Activated T-helper 17 cell treated with anti-CD3 and anti-CD28 coated beads, Interleukin-2, amount 50 U/mL, for 72 hours (primary cell): ENCODE results near the gene PRRC2C. TPM values are rescaled to one million over a fixed set of nuclear protein-coding genes. Genes with fewer than 3 reads are reported as not detected.

Experiments
- ATAC-seq: fragments of 150-1000 bp; cut with Tn5 transposase; replicated peaks from 2 replicates; pipeline ENCODE4 v1.10.0; 2021; ENCODE audit warnings: mild to moderate bottlenecking, moderate library complexity
- H3K27ac Mint-ChIP-seq: one replicate; pipeline ENCODE4 v1.8.0; 2022; ENCODE audit warnings: mixed read lengths
- H3K27me3 Mint-ChIP-seq: one replicate; pipeline ENCODE4 v1.8.0; 2022; ENCODE audit warnings: mixed read lengths
- H3K36me3 Mint-ChIP-seq: one replicate; pipeline ENCODE4 v1.8.0; 2022; ENCODE audit warnings: low read depth, mild to moderate bottlenecking, mixed read lengths
- H3K4me1 Mint-ChIP-seq: one replicate; pipeline ENCODE4 v1.8.0; 2022; ENCODE audit warnings: mixed read lengths
- H3K4me3 Mint-ChIP-seq: one replicate; pipeline ENCODE4 v1.8.0; 2022; ENCODE audit warnings: mild to moderate bottlenecking, mixed read lengths
- H3K9me3 Mint-ChIP-seq: one replicate; pipeline ENCODE4 v1.8.0; 2022; ENCODE audit warnings: mixed read lengths
- total RNA-seq, 2 donors: library from RNA; stranded (reverse); gene quantifications; one replicate each; pipeline ENCODE4 v1.2.3, GENCODE V29; 2022

PRRC2C gene
- total RNA-seq, 2 donors from 2014 or later, result 209 to 242 TPM

- ATAC-seq, result peak; percentile 46
- Mint-ChIP-seq H3K27me3 (no peaks in the 10 kb centered on the region), H3K4me1 (peaks cover 32% of the 10 kb centered on the region), H3K27ac (peak overlapping the region; percentile 94), H3K4me3 (peak overlapping the region; percentile 94), H3K9me3 (no peaks in the 10 kb centered on the region), H3K36me3 (peaks cover 47% of the 10 kb centered on the region)
These were observed 463 bp upstream of the PRRC2C start for GRCh38 chr1:171484760-171485374.

DNA sequence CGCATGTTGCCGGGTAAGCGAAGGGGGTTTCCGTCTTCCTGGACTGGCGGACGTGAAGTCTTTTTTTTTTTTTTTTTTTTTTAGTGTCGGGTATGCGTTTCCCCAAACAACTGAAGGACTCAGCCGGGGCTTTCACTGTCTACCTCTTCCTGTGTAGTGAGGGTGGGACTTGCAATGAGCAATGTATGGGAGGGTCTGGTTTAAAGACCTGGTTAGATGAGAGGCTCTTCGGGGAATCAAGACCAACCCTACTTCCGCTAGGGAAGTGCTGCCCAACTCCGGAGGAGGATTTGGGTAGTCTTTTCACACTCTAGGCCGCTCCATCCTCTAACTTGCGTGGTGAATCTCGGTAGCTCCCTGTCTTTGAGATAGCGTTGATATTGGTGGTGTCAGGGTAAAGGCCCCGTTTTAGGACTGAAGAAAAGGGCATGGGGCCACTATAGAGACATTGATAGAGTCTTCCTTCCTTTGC is 754 bp downstream of the PRRC2C start:
- H3K27me3 Mint-ChIP-seq, result no peaks in the 10 kb centered on the region
- H3K4me3 Mint-ChIP-seq, result peak overlapping the region; percentile 94
- H3K27ac Mint-ChIP-seq, result peak overlapping the region; percentile 94
- peaks cover 59% of the 10 kb centered on the region for H3K36me3 Mint-ChIP-seq
- peaks cover 38% of the 10 kb centered on the region for H3K4me1 Mint-ChIP-seq
- no peaks in the 10 kb centered on the region for H3K9me3 Mint-ChIP-seq
- peak; percentile 74 for ATAC-seq

DNA sequence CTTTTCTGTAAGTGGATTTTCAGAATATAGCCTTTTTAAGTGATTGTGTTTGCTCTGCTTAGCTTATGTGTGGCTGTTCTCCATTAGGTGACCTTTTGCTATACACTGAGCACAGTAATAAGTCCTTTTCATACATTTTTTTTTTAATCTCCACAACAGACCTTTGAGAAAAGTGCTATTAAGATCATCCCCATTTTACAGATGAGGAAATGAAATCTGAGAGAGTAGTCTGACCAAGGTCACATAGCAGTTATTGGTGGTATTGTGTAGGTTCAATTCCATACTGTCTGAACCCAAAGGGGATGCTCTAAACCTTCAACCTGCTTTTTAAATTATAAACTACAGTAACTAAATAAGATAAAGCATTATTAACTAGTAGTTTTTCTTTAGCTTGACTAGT is 1.7 kb downstream of the PRRC2C start:
- peaks cover 44% of the 10 kb centered on the region for H3K4me1 Mint-ChIP-seq
- ATAC-seq, result no peak
- H3K27ac Mint-ChIP-seq, result peak overlapping the region; percentile 94
- H3K27me3 Mint-ChIP-seq, result no peaks in the 10 kb centered on the region
- H3K4me3 Mint-ChIP-seq, result peak overlapping the region; percentile 94
- H3K36me3 Mint-ChIP-seq, result peaks cover 68% of the 10 kb centered on the region
- H3K9me3 Mint-ChIP-seq, result no peaks in the 10 kb centered on the region

GRCh38 chr1:171488190-171488929 is 3.0 kb downstream of the PRRC2C start:
- Mint-ChIP-seq H3K27me3 (no peaks in the 10 kb centered on the region), H3K27ac (peak overlapping the region; percentile 94), H3K9me3 (no peaks in the 10 kb centered on the region), H3K4me1 (peaks cover 53% of the 10 kb centered on the region), H3K4me3 (peak overlapping the region; percentile 94), H3K36me3 (peaks cover 81% of the 10 kb centered on the region)
- ATAC-seq, result no peak

GRCh38 chr1:171494076-171494475 is 8.7 kb downstream of the PRRC2C start:
- peaks cover 58% of the 10 kb centered on the region for H3K4me1 Mint-ChIP-seq
- H3K4me3 Mint-ChIP-seq, result peak overlapping the region; percentile 62
- H3K36me3 Mint-ChIP-seq, result peaks cover 91% of the 10 kb centered on the region
- no peaks in the 10 kb centered on the region for H3K27me3 Mint-ChIP-seq
- ATAC-seq, result no peak
- H3K27ac Mint-ChIP-seq, result no peak overlapping the region
- no peaks in the 10 kb centered on the region for H3K9me3 Mint-ChIP-seq

DNA sequence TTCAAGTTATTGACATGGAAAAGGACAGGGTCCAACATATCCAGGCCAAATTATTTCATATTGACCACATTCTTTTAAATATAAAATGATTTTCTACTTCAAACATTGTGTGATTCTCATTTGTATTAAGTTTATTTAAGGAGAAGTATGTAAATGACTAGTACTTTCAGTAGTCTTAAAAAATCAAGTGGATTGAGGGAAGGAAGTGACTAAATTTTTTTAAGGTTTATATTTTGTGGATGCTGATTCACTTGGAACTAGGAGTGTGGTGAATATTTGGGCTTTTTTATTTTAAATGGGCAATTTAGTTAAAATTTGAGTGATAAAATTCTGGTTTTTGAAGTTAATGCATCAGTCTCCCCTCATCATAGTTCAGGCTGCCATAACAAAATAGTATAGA is 10.1 kb downstream of the PRRC2C start:
- Mint-ChIP-seq H3K27ac (peak overlapping the region; percentile 56), H3K4me1 (peaks cover 59% of the 10 kb centered on the region), H3K36me3 (peaks cover 91% of the 10 kb centered on the region), H3K27me3 (no peaks in the 10 kb centered on the region), H3K9me3 (no peaks in the 10 kb centered on the region), H3K4me3 (peak overlapping the region; percentile 62)
- peak; percentile 28 for ATAC-seq

DNA sequence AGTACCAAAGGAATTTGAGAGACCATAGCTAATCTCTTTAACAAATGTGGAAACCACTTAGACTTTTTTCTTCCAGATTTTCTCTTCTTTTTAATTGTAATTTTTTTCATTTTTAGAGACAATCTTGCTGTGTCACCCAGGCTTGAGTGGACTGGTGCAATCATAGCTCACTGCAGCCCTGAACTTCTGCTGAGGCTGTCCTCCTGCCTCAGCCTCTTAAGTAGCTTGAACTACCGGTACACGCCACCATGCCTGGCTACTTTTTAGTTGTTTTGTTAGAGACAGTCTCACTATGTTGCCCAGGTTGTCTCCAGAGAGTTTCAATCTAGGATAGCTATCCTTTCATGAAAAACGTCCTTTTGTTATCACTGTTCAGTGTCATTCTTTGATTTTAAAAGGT is 15.0 kb downstream of the PRRC2C start:
- Mint-ChIP-seq H3K4me1 (peaks cover 65% of the 10 kb centered on the region), H3K9me3 (no peaks in the 10 kb centered on the region), H3K4me3 (peak overlapping the region; percentile 53), H3K36me3 (peaks cover 90% of the 10 kb centered on the region), H3K27me3 (no peaks in the 10 kb centered on the region), H3K27ac (peak overlapping the region; percentile 74)
- ATAC-seq, result no peak

GRCh38 chr1:171500803-171501202 is 15.5 kb downstream of the PRRC2C start:
- Mint-ChIP-seq H3K27me3 (no peaks in the 10 kb centered on the region), H3K4me3 (peak overlapping the region; percentile 53), H3K9me3 (no peaks in the 10 kb centered on the region), H3K27ac (peak overlapping the region; percentile 74), H3K36me3 (peaks cover 90% of the 10 kb centered on the region), H3K4me1 (peaks cover 65% of the 10 kb centered on the region)
- no peak for ATAC-seq

GRCh38 chr1:171501305-171502024 is 16.1 kb downstream of the PRRC2C start:
- peak overlapping the region; percentile 74 for H3K27ac Mint-ChIP-seq
- no peaks in the 10 kb centered on the region for H3K9me3 Mint-ChIP-seq
- peaks cover 71% of the 10 kb centered on the region for H3K4me1 Mint-ChIP-seq
- H3K36me3 Mint-ChIP-seq, result peaks cover 90% of the 10 kb centered on the region
- peak overlapping the region; percentile 66 for H3K4me3 Mint-ChIP-seq
- H3K27me3 Mint-ChIP-seq, result no peaks in the 10 kb centered on the region
- ATAC-seq, result peak; percentile 92

DNA sequence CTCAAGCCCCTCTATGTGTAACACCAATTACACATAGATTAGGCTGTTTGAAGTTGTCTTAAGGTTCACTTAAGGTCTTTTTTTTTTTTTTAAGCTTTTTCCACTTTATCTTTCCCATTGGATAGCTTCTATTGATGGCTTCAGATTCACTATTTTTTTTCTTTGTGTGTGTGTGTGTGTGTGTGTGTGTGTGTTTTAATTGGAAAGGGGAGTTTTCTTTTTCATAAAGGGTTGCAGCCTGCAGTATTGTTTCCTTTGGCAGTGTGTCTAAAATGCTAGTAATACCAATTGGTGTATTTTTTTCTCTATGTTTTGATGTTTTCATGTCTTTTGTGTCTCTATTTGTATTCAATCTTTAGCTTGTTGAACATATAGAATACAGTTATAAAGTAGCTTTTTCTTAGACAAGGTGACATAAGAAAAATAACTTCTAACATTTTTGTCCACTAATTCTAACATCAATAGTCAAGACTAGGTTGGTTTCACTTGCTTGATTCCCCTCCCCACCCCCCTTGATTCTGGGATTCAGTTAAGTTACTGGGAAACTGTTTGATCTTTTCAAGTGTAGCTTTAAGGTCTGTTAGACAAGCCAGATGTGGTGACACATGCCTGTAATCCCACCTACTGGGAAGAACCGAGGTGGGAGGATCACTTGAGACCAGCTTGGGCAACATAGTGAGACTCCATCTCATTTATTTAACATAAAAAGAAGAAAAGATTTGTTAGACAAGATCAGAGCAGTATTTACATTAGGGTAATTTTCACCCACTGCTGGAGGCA is 21.4 kb downstream of the PRRC2C start:
- no peak for ATAC-seq
- Mint-ChIP-seq H3K4me1 (peaks cover 85% of the 10 kb centered on the region), H3K27me3 (no peaks in the 10 kb centered on the region), H3K36me3 (peaks cover 60% of the 10 kb centered on the region), H3K9me3 (no peaks in the 10 kb centered on the region), H3K27ac (peak overlapping the region; percentile 41), H3K4me3 (peak overlapping the region; percentile 57)

- H3K9me3 Mint-ChIP-seq, result no peaks in the 10 kb centered on the region
- H3K27ac Mint-ChIP-seq, result peak overlapping the region; percentile 41
- H3K4me1 Mint-ChIP-seq, result peaks cover 85% of the 10 kb centered on the region
- peak overlapping the region; percentile 57 for H3K4me3 Mint-ChIP-seq
- no peaks in the 10 kb centered on the region for H3K27me3 Mint-ChIP-seq
- peaks cover 53% of the 10 kb centered on the region for H3K36me3 Mint-ChIP-seq
- no peak for ATAC-seq
These were observed 22.1 kb downstream of the PRRC2C start for GRCh38 chr1:171507435-171507834.

GRCh38 chr1:171509191-171509590 is 23.9 kb downstream of the PRRC2C start:
- Mint-ChIP-seq H3K4me1 (peaks cover 77% of the 10 kb centered on the region), H3K27me3 (no peaks in the 10 kb centered on the region), H3K27ac (no peak overlapping the region), H3K4me3 (peak overlapping the region; percentile 57), H3K9me3 (no peaks in the 10 kb centered on the region), H3K36me3 (peaks cover 35% of the 10 kb centered on the region)
- no peak for ATAC-seq

DNA sequence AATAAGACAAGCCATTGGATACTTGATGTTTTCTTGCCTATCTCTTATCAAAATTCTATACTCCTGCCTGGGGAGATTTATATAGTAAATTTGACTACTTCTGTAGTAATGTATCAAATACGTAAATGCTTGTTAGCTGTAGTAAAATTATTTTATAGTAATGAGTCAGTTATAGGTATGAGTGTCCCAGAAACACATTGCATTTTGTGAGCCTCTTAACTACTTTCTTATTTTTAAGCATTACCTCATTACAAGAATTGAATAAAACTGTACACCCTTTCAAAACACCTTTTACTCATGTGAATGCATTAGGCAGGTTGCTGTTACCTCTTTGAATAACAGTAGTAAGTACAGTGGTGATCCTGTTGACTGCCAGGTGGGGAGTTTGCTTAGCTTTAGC is 28.4 kb downstream of the PRRC2C start:
- H3K27me3 Mint-ChIP-seq, result no peaks in the 10 kb centered on the region
- H3K27ac Mint-ChIP-seq, result peak overlapping the region; percentile 73
- H3K4me3 Mint-ChIP-seq, result no peak overlapping the region
- H3K4me1 Mint-ChIP-seq, result peaks cover 56% of the 10 kb centered on the region
- H3K9me3 Mint-ChIP-seq, result no peaks in the 10 kb centered on the region
- peak; percentile 50 for ATAC-seq
- H3K36me3 Mint-ChIP-seq, result no peaks in the 10 kb centered on the region

DNA sequence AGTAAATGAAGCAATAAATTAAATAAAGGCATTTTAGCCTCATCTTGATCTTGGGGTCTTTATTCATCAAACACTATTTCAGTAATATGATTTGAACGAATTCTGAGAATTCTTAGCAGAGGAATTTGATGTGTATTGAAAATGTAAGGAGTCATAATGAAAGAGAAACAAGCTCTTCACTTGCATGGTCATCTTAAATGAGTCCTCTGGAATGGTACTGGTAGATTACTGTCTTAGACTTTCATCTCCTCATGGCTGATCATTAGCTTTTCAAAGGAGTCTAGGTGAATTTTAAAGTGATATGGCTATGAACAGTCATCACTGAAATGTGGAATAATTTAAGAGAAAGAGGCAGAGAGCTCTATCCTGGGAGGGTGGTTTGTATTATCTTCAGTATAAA is 30.0 kb downstream of the PRRC2C start:
- no peaks in the 10 kb centered on the region for H3K36me3 Mint-ChIP-seq
- peak overlapping the region; percentile 73 for H3K27ac Mint-ChIP-seq
- H3K27me3 Mint-ChIP-seq, result no peaks in the 10 kb centered on the region
- peak overlapping the region; percentile 0 for H3K4me3 Mint-ChIP-seq
- ATAC-seq, result peak; percentile 72
- peaks cover 45% of the 10 kb centered on the region for H3K4me1 Mint-ChIP-seq
- H3K9me3 Mint-ChIP-seq, result no peaks in the 10 kb centered on the region
